SU-DHL-6 (cell line): ENCODE results near the gene ZNF662.
"Not testable (repeated sequence)": the region's sequence is repeated elsewhere in the genome, so short reads cannot be mapped to it uniquely, and the experiment has no call there.

Experiments used
- CTCF ChIP-seq: fragments of 200-600 bp; sonication (generic); IDR thresholded peaks from one replicate; pipeline ENCODE4 v1.5.1; 2017; ENCODE audit warnings: antibody characterized with exemption, mild to moderate bottlenecking, low read length, moderate library complexity; ENCODE audit not compliant: insufficient read depth, poor library complexity, severe bottlenecking
- EZH2phosphoT487 ChIP-seq: fragments of 200-600 bp; sonication (generic), shearing (Covaris generic); conservative IDR thresholded peaks from 2 replicates; pipeline ENCODE4 v1.6.1; 2018; ENCODE audit warnings: mild to moderate bottlenecking, antibody characterized with exemption, low read length, moderate library complexity, mixed read lengths

GRCh38 chr3:42883251-42883930 is 22.6 kb upstream of the ZNF662 start:
- TF ChIP-seq CTCF, EZH2phosphoT487: not testable (repeated sequence)
